HG03175 (cell line): ENCODE results near the gene GJB2.

ENCODE experiments used
- ATAC-seq: cut with Tn5 transposase; IDR thresholded peaks from one replicate; pipeline ENCODE4 v1.9.1; 2021; ENCODE audit warnings: mild to moderate bottlenecking, moderate library complexity; ENCODE audit not compliant: unreplicated experiment

Gene GJB2

DNA sequence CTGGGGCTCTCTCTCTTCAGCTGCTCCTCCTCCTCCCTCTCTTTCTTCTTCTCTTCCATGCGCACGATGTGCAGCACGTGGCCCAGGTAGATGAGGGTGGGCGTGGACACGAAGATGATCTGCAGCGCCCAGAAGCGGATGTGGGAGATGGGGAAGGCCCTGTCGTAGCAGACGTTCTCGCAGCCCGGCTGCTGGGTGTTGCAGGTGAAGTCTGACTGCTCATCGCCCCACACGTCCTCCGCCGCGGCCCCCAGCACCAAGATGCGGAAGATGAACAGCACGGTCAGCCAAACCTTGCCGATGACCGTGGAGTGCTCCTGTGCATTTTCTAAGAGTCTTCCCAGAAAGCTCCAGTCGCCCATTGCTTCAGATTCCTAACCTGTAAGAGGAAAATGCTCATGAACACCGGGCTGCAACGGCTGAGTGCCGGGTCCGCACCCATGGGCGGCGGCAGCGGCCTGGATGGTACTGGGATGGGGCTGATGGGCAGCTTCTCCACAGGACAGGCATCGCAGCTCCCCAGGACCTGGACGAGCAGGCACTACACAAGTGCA, 49.7 kb downstream of the GJB2 start:
- ATAC-seq = no peak

DNA sequence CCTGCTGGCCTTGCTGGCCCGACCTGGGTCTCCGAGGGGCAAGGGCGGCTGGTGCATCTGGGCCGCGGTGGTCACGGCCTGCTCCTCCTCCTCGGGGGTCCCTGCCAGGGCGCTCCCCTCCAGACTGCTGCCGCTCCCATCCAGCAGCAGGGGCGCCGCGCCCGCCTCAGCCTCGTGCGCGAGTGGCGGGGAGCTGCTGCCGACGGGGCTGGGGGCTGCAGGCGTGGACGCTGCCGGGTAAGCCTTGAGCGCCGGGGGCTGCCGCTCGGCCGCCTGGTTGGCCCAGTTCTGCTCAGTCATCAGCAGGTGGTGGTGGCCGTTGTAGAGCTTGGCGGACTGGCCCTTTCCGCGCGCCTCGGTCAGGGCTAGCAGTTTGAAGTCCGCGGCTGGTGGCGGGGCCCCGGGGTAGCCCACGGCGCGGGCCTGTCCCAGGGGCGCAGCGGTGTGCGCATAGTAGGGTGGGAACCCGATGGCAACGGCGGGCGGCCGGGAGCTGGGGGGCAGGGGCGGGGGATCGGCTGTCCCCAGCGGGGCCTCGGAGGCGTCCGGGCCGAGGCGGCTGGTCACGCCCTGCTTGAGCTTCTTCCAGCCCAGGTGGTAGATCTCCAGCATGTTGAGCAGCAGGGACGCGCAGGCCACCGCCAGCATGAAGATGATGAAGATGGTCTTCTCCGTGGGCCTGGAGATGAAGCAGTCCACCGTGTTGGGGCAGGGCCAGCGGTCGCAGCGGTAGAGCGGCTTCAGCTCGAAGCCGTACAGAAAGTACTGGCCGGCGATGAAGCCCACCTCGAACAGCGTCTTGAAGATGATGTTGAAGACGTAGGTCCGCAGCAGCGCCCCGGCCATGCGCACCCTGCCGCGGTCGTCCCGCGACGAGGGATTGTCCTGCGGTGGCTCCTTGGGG, 50.5 kb downstream of the GJB2 start:
- no peak for ATAC-seq

DNA sequence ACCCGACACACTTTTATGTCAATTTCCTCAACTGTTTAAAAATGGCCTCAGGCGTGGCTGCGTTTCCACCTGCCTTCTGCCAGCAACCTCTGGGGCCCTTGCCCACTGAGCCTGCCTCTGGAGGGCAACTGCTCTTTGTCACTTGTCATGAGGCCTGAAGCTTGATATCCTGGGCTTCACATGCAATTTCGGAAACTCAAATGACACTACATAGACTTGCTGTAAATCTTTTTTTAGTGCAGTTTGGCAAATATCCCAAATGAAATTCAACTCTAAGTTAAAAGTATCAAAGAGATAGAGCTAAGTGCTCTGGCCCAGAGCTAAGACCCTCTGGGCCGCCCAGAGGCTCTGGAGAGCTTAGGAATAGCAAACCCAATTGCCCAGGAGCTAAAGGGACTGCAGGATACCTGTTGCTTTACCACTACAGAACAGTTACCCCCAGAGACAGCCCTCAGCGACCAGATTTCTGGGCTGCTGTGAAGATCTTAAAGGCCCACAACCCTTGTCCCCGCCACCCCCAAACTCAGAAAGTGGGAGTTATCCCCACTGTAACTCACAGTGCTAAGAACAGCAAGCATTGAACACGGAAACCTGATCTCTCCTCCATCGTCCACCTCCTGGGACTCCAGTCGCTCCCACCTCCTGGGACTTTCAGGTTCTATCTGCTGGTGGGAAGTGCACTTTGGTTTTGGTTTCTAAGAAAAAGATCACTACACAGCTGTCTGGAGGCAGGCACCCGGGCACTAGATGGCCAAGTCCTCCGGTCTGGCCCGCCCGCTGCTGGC, 51.3 kb downstream of the GJB2 start:
- no peak for ATAC-seq

DNA sequence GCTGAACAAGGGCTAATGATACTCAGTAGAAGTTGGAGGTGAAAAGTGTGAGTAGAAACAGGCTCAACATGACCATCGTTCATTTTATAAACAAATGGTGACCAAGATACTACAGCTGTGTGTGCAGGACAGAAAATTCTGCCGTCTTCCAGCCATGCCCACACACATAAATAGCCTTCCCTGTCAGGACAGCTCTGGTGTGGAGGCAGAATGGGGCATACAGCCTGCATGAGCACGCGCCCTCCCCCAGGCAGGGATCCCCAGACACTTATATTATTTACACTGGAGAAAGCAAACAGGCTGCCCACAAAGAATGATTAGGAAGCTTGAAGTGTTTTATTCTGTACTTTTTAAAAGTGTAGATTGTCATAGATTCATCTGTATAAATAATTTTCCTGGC, 52.3 kb downstream of the GJB2 start:
- ATAC-seq = no peak

DNA sequence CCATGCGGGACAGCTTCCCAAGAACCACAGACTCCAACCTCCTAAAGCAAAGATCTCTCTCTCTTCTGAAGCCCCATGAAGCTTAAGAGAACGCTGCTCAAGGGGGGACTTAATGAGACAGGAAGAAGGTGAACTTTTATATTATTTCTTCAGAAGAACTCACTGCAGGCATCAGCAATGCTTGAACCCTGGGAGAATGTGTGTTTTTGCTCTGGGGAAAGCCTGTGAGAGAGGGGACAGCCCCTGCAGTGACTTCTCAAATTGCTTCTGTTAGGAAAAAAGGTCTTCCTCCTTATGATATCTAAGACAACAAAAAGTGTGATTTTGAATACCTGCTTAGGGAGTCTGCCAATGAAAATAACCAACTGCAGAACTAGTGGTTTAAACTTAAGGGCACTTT, 54.9 kb downstream of the GJB2 start:
- no peak for ATAC-seq
